BE2C (cell line): Measurements from ENCODE around the gene C1orf167.

ENCODE experiments used
- DNase-seq: peaks from one replicate; pipeline ENCODE4 v3.0.0-alpha.2; 2020
- H3K27me3 ChIP-seq: fragments of 250-450 bp; sonication (Bioruptor Pico); 2 replicates; pipeline ENCODE4 v1.5.1; 2020; ENCODE audit warnings: mild to moderate bottlenecking
- H3K36me3 ChIP-seq: fragments of 250-450 bp; sonication (Bioruptor Pico); 2 replicates; pipeline ENCODE4 v1.5.1; 2020; ENCODE audit warnings: mild to moderate bottlenecking
- H3K4me1 ChIP-seq: fragments of 250-450 bp; sonication (Bioruptor Pico); 2 replicates; pipeline ENCODE4 v1.5.1; 2020
- H3K4me3 ChIP-seq: 2 replicates; pipeline ENCODE4 v1.5.1; 2011; ENCODE audit warnings: low read depth, low read length
- H3K9me3 ChIP-seq: fragments of 250-450 bp; sonication (Bioruptor Pico); 2 replicates; pipeline ENCODE4 v1.5.1; 2020
- CTCF ChIP-seq: IDR thresholded peaks from 2 replicates; pipeline ENCODE4 v1.5.1; 2012; ENCODE audit warnings: mild to moderate bottlenecking, low read depth, low read length

Gene C1orf167

DNA sequence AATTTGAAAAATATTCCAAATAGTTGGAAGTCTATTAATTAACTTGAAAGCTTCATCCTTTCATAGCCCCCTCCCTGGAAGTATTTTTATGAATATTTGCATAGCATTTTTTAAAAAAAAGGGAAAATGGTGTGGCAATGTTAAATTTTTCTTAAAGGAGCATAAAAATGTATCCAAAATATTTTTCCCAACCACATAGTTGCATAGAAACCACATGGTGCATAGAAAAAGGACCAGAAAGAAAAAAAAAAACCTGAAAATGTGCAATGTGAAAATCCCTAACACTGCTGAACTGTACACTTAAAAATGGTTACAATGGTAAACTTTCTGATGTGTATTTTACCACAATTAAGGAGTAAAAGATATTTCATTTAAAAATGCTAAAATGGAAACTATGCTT, 8.0 kb downstream of the C1orf167 start:
- Histone ChIP-seq H3K9me3 (no peaks in the 10 kb centered on the region), H3K27me3 (no peaks in the 10 kb centered on the region), H3K36me3 (no peaks in the 10 kb centered on the region), H3K4me3 (no peak overlapping the region), H3K4me1 (no peaks in the 10 kb centered on the region)
- DNase-seq: no peak
- TF ChIP-seq CTCF: no peak

DNA sequence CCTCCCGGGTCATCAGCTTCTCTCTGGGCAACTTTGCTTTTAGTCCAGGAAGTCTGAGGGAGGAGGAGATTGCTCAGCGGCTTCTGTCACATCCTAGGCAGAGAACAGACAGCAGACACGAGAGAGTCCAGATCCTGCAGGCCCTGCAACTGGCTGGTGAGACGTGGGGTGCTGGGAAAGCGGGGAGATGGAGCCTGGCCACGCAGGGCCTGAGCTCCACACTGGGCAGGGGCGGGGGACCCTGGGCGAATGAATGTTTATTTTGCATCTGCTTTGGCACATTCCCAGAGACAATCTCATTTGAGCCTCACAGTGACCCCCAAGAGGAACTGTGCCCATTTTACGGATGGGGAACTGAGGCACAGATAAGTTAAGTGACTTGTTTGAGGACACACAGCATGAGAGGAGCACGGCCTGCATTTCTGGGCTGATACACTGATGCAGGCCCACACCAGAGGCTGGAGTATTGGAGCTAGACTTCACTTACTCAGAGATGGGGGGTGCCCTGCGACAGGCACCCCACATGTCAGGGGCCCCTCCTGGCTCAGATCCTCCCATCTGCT, 9.6 kb downstream of the C1orf167 start:
- Histone ChIP-seq H3K4me1 (no peaks in the 10 kb centered on the region), H3K9me3 (no peaks in the 10 kb centered on the region), H3K36me3 (no peaks in the 10 kb centered on the region), H3K27me3 (no peaks in the 10 kb centered on the region), H3K4me3 (no peak overlapping the region)
- DNase-seq: no peak
- no peak for TF ChIP-seq CTCF

DNA sequence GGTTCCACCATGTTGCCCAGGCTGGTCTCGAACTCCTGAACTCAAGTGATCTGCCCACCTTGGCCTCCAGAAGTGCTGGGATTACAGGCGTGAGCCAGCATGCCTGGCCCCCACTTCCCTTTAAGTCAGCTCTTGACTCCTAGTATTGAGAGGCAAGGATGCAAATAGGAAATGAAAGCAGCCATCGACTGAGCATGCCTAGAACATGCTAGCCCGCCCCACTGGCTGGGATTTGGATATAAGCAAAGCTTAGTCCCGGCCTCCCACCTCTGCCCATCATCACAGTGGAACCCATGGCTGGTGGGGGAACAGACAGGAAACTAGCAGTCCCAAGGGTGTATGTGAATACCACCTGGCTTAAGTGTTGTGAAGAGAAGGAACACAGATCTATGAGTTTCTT, 10.5 kb downstream of the C1orf167 start:
- Histone ChIP-seq H3K9me3 (no peaks in the 10 kb centered on the region), H3K36me3 (no peaks in the 10 kb centered on the region)

GRCh38 chr1:11774753-11775152, 12.8 kb downstream of the C1orf167 start:
- Histone ChIP-seq H3K36me3 (no peaks in the 10 kb centered on the region), H3K4me3 (no peak overlapping the region), H3K27me3 (no peaks in the 10 kb centered on the region), H3K4me1 (no peaks in the 10 kb centered on the region), H3K9me3 (no peaks in the 10 kb centered on the region)
- TF ChIP-seq CTCF: no peak
- DNase-seq: no peak

More for the DNA sequence above, 10.5 kb downstream of the C1orf167 start:
- no peak overlapping the region for H3K4me3 ChIP-seq
- no peak for TF ChIP-seq CTCF
- DNase-seq: no peak
- H3K27me3 ChIP-seq: no peaks in the 10 kb centered on the region
- H3K4me1 ChIP-seq: no peaks in the 10 kb centered on the region

GRCh38 chr1:11777658-11778322, 15.8 kb downstream of the C1orf167 start:
- TF ChIP-seq CTCF: no peak
- Histone ChIP-seq H3K4me1 (no peaks in the 10 kb centered on the region), H3K36me3 (no peaks in the 10 kb centered on the region), H3K4me3 (no peak overlapping the region), H3K27me3 (no peaks in the 10 kb centered on the region), H3K9me3 (no peaks in the 10 kb centered on the region)
- no peak for DNase-seq

DNA sequence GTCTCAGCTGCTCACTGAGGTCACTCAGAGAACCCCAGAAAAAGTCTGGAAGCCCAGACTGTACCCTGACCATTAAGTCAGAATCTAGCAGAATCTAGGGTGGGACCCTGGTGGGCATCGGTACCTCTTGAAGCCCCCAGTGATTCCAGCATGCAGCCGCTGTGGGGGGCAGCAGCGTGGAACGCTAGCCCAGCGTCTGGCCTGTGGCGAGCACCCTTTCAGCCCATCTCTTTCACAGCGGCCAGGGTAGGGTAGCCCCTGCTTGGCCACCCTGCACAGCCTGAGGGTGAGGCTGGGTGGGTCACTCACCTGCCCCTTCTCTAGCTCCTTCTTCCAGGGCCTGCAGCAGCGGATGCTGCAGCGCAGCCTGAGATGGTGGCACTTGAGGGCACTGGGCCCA, 16.3 kb downstream of the C1orf167 start:
- Histone ChIP-seq H3K36me3 (no peaks in the 10 kb centered on the region), H3K4me1 (no peaks in the 10 kb centered on the region), H3K27me3 (no peaks in the 10 kb centered on the region), H3K9me3 (no peaks in the 10 kb centered on the region), H3K4me3 (no peak overlapping the region)
- DNase-seq: no peak
- no peak for TF ChIP-seq CTCF
